BJ (cell line): Measurements from ENCODE around the gene SUPT3H. TPM values are rescaled to one million over a fixed set of nuclear protein-coding genes. Genes with fewer than 3 reads are reported as not detected.

Experiments
- CTCF ChIA-PET: fragments of 350-600 bp; formaldehyde crosslinking; extraction: SDS; loops from one replicate; lab custom pipeline; 2021; ENCODE audit warnings: antibody characterized with exemption, inconsistent platforms; lab: Yijun Ruan, JAX
- POLR2A ChIA-PET: fragments of 300-600 bp; sonication (Branson Sonifier 250); formaldehyde crosslinking; extraction: SDS; loops from one replicate; lab custom pipeline; 2021; ENCODE audit warnings: antibody characterized with exemption; lab: Charles Lee
- DNase-seq: peaks from one replicate; pipeline ENCODE4 v3.0.0-alpha.2; 2011; ENCODE audit warnings: low read depth
- H3K27me3 ChIP-seq: 2 replicates; pipeline ENCODE4 v1.6.0; 2011; ENCODE audit warnings: low read length; ENCODE audit not compliant: control insufficient read depth, insufficient read depth
- H3K36me3 ChIP-seq: 2 replicates; pipeline ENCODE4 v1.5.1; 2011; ENCODE audit warnings: low read length; ENCODE audit not compliant: control insufficient read depth, insufficient read depth
- H3K4me3 ChIP-seq: 2 replicates; pipeline ENCODE4 v1.5.1; 2011; ENCODE audit warnings: low read depth, mild to moderate bottlenecking, control low read depth, low read length
- CTCF ChIP-seq: IDR thresholded peaks from 2 replicates; pipeline ENCODE4 v1.5.1; 2011; ENCODE audit warnings: low read depth, mild to moderate bottlenecking, control low read depth, inconsistent platforms, low read length, moderate library complexity; ENCODE audit not compliant: insufficient read depth
- polyA plus RNA-seq: library from polyadenylated mRNA; depleted of rRNA; stranded (reverse); fragments of >200 nt; gene quantifications from 2 replicates; pipeline ENCODE4 v1.2.3, GENCODE V29; 2011

Gene SUPT3H
- polyA plus RNA-seq, 1 experiment = 7.8 TPM

- Histone ChIP-seq H3K4me3 (no peak overlapping the region), H3K27me3 (no peaks in the 10 kb centered on the region), H3K36me3 (no peaks in the 10 kb centered on the region)
- ChIA-PET POLR2A (no interaction called here), CTCF (no interaction called here)
- no peak for TF ChIP-seq CTCF
- no peak for DNase-seq
Observed at GRCh38 chr6:45132658-45133294, 245.0 kb downstream of the SUPT3H start.

- POLR2A ChIA-PET = no interaction called here
- no peaks in the 10 kb centered on the region for H3K27me3 ChIP-seq
- no peak overlapping the region for H3K4me3 ChIP-seq
- H3K36me3 ChIP-seq = no peaks in the 10 kb centered on the region
- TF ChIP-seq CTCF = no peak
- no peak for DNase-seq
- CTCF ChIA-PET = interaction anchor here (0.6 kb wide), 1 partner anchor 10 kb away, joined by 3 read pairs; no protein-coding TSS in a partner anchor
Observed at GRCh38 chr6:45132059-45132458, 245.7 kb downstream of the SUPT3H start.

GRCh38 chr6:45129051-45129450, 248.7 kb downstream of the SUPT3H start:
- H3K4me3 ChIP-seq = no peak overlapping the region
- no peaks in the 10 kb centered on the region for H3K27me3 ChIP-seq
- TF ChIP-seq CTCF = no peak
- no peaks in the 10 kb centered on the region for H3K36me3 ChIP-seq
- ChIA-PET CTCF (no interaction called here), POLR2A (no interaction called here)
- DNase-seq = no peak

GRCh38 chr6:45127185-45127584, 250.5 kb downstream of the SUPT3H start:
- POLR2A ChIA-PET = no interaction called here
- Histone ChIP-seq H3K36me3 (no peaks in the 10 kb centered on the region), H3K27me3 (no peaks in the 10 kb centered on the region), H3K4me3 (no peak overlapping the region)
- TF ChIP-seq CTCF = no peak
- DNase-seq = no peak
- CTCF ChIA-PET = interaction anchor here (1.5 kb wide), 1 partner anchor 23 kb away, joined by 3 read pairs; no protein-coding TSS in a partner anchor

- POLR2A ChIA-PET = no interaction called here
Observed at GRCh38 chr6:45126033-45126432, 251.7 kb downstream of the SUPT3H start.

More at GRCh38 chr6:45126033-45126432, 251.7 kb downstream of the SUPT3H start:
- DNase-seq = no peak
- H3K4me3 ChIP-seq = no peak overlapping the region
- H3K36me3 ChIP-seq = no peaks in the 10 kb centered on the region
- CTCF ChIA-PET = no interaction called here
- no peaks in the 10 kb centered on the region for H3K27me3 ChIP-seq
- no peak for TF ChIP-seq CTCF
